Endodermal cell (in vitro differentiated cells): ENCODE results near the gene ACACA. TPM values are rescaled to one million over a fixed set of nuclear protein-coding genes. Genes with fewer than 3 reads are reported as not detected.

Experiments used
- DNase-seq: peaks from one replicate; pipeline ENCODE4 v3.0.0-alpha.2; 2017
- H3K27ac ChIP-seq: 2 replicates; pipeline ENCODE4 v1.5.1; 2013; ENCODE audit warnings: mild to moderate bottlenecking, low read depth, low read length, moderate library complexity
- H3K27me3 ChIP-seq: 2 replicates; pipeline ENCODE4 v1.6.1; 2013; ENCODE audit warnings: mild to moderate bottlenecking, low read length, moderate library complexity; ENCODE audit not compliant: insufficient read depth, control insufficient read depth, poor library complexity, severe bottlenecking
- H3K36me3 ChIP-seq: 2 replicates; pipeline ENCODE4 v1.7.0; 2013; ENCODE audit warnings: mild to moderate bottlenecking, low read length, moderate library complexity; ENCODE audit not compliant: control insufficient read depth, insufficient read depth
- H3K4me1 ChIP-seq: one replicate; pipeline ENCODE4 v1.7.0; 2013; ENCODE audit warnings: low read length; ENCODE audit not compliant: control insufficient read depth, insufficient read depth
- H3K4me3 ChIP-seq: 2 replicates; pipeline ENCODE4 v1.5.1; 2013; ENCODE audit warnings: mild to moderate bottlenecking, low read length, moderate library complexity
- H3K9ac ChIP-seq: 2 replicates; pipeline ENCODE4 v1.6.1; 2013; ENCODE audit warnings: mild to moderate bottlenecking, low read length, moderate library complexity; ENCODE audit not compliant: poor library complexity, severe bottlenecking; ENCODE audit errors: extremely low read depth
- H3K9me3 ChIP-seq: 2 replicates; pipeline ENCODE4 v1.6.1; 2013; ENCODE audit warnings: mild to moderate bottlenecking, low read length, moderate library complexity; ENCODE audit not compliant: control insufficient read depth
- H3K27ac Mint-ChIP-seq: 2 replicates; pipeline ENCODE4 v1.8.0; 2020; ENCODE audit warnings: mixed read lengths
- H3K27me3 Mint-ChIP-seq: 2 replicates; pipeline ENCODE4 v1.8.0; 2021; ENCODE audit warnings: mild to moderate bottlenecking, mixed read lengths; ENCODE audit not compliant: insufficient read depth
- H3K36me3 Mint-ChIP-seq: 2 replicates; pipeline ENCODE4 v1.8.0; 2020; ENCODE audit warnings: low read depth, mixed read lengths
- H3K4me1 Mint-ChIP-seq: 2 replicates; pipeline ENCODE4 v1.8.0; 2020; ENCODE audit warnings: mixed read lengths
- H3K4me3 Mint-ChIP-seq: 2 replicates; pipeline ENCODE4 v1.8.0; 2020; ENCODE audit warnings: mild to moderate bottlenecking, moderate library complexity, mixed read lengths
- H3K9me3 Mint-ChIP-seq: 2 replicates; pipeline ENCODE4 v1.8.0; 2020; ENCODE audit warnings: mild to moderate bottlenecking, mixed read lengths
- CTCF ChIP-seq: fragments of 200-600 bp; sonication (generic); conservative IDR thresholded peaks from 2 replicates; pipeline ENCODE4 v1.5.0; 2021; ENCODE audit warnings: antibody characterized with exemption, mild to moderate bottlenecking
- WGBS, 2 experiments: methylation state at CpG; one replicate each; pipeline versions ENCODE4 v1.1.5 to v1.1.7; 2013; ENCODE audit warnings: missing lambda C conversion rate in 2 of 2, mixed read lengths in 1 of 2; ENCODE audit not compliant: insufficient coverage in 1 of 2, insufficient read length in 1 of 2; 5-methylcytosine and 5-hydroxymethylcytosine counted together
- total RNA-seq, 2 donors: library from RNA; stranded (reverse); fragmentation: NEBNext Ultra II Directional in 1 of 2; extraction: Animal tissue kit (Norgen Biotek cat#: 25700) in 1 of 2; gene quantifications; 2 replicates in 1 of 2; 3 replicates in 1 of 2; pipeline ENCODE4 v1.2.1, GENCODE V29; 2021

The ACACA gene
- total RNA-seq, 2 donors from 2014 or later = 66.7 to 68.6 TPM

- Mint-ChIP-seq H3K4me3 (no peak overlapping the region), H3K27ac (no peak overlapping the region), H3K9me3 (no peaks in the 10 kb centered on the region), H3K4me1 (peaks cover 12% of the 10 kb centered on the region), H3K27me3 (no peaks in the 10 kb centered on the region), H3K36me3 (peaks cover 56% of the 10 kb centered on the region)
- WGBS, 2 experiments = 100% methylated on average over 2 of the region's 2 CpGs
- Histone ChIP-seq H3K9me3 (no peaks in the 10 kb centered on the region), H3K9ac (no peak overlapping the region), H3K4me1 (peaks cover 5% of the 10 kb centered on the region), H3K4me3 (no peak overlapping the region), H3K27ac (no peak overlapping the region), H3K36me3 (peaks cover 52% of the 10 kb centered on the region), H3K27me3 (no peaks in the 10 kb centered on the region)
- no peak for DNase-seq
- no peak for TF ChIP-seq CTCF
Measured at GRCh38 chr17:37432671-37433070, 26.0 kb upstream of the ACACA start.

- Mint-ChIP-seq H3K27me3 (no peaks in the 10 kb centered on the region), H3K27ac (peak overlapping the region; percentile 4), H3K4me3 (no peak overlapping the region), H3K4me1 (peaks cover 12% of the 10 kb centered on the region), H3K9me3 (no peaks in the 10 kb centered on the region), H3K36me3 (peaks cover 72% of the 10 kb centered on the region)
- H3K4me1 ChIP-seq = peaks cover 5% of the 10 kb centered on the region
- no peak for DNase-seq
- no peak overlapping the region for H3K4me3 ChIP-seq
- no peak overlapping the region for H3K9ac ChIP-seq
- H3K36me3 ChIP-seq = peaks cover 64% of the 10 kb centered on the region
- TF ChIP-seq CTCF = no peak
- WGBS, 2 experiments = 55 to 67% methylated on average over 1 of the region's 1 CpG
- H3K27me3 ChIP-seq = no peaks in the 10 kb centered on the region
- H3K27ac ChIP-seq = no peak overlapping the region
- no peaks in the 10 kb centered on the region for H3K9me3 ChIP-seq
Measured at GRCh38 chr17:37430051-37430627, 23.5 kb upstream of the ACACA start.

GRCh38 chr17:37429453-37429852, 22.8 kb upstream of the ACACA start:
- Histone ChIP-seq H3K9me3 (no peaks in the 10 kb centered on the region), H3K27ac (no peak overlapping the region), H3K4me1 (peaks cover 5% of the 10 kb centered on the region), H3K36me3 (peaks cover 71% of the 10 kb centered on the region), H3K27me3 (no peaks in the 10 kb centered on the region), H3K9ac (no peak overlapping the region), H3K4me3 (no peak overlapping the region)
- WGBS, 2 experiments = 100% methylated on average over 1 of the region's 1 CpG; no CpG with 5 or more reads in 1 of the 2 experiments
- peaks cover 75% of the 10 kb centered on the region for H3K36me3 Mint-ChIP-seq
- no peak overlapping the region for H3K27ac Mint-ChIP-seq
- H3K4me3 Mint-ChIP-seq = no peak overlapping the region
- peaks cover 12% of the 10 kb centered on the region for H3K4me1 Mint-ChIP-seq
- DNase-seq = no peak
- H3K27me3 Mint-ChIP-seq = no peaks in the 10 kb centered on the region
- no peaks in the 10 kb centered on the region for H3K9me3 Mint-ChIP-seq
- TF ChIP-seq CTCF = no peak
